Stomach (tissue), 9 donors: ENCODE measurements around the gene ANTXRL. TPM values are rescaled to one million over a fixed set of nuclear protein-coding genes. Genes with fewer than 3 reads are reported as not detected.
A peak's percentile ranks its signal among the peaks of the same experiment; 100 is the strongest.
"Not testable (repeated sequence)": the region's sequence is repeated elsewhere in the genome, so short reads cannot be mapped to it uniquely, and the experiment has no call there.

Experiments used
- DNase-seq, 2 donors: peaks; one replicate each; pipeline versions ENCODE4 v3.0.0 to v3.0.0-alpha.2; 2013 to 2019
- H3K27ac ChIP-seq, 5 donors: fragments of 200-600 bp in 4 of 5; sonication (generic) in 4 of 5; one replicate each; pipeline ENCODE4 v1.5.1; 2013 to 2019; ENCODE audit warnings: mild to moderate bottlenecking in 1 of 5, moderate library complexity in 1 of 5
- H3K27me3 ChIP-seq, 3 donors: fragments of 200-600 bp; sonication (generic); one replicate each; pipeline ENCODE4 v1.5.1; 2017 to 2019; ENCODE audit warnings: mixed run types in 1 of 3
- H3K36me3 ChIP-seq, 4 donors: fragments of 200-600 bp; sonication (generic); 1 replicate in 3 of 4; 2 replicates in 1 of 4; pipeline ENCODE4 v1.5.1; 2016 to 2019
- H3K4me1 ChIP-seq, 4 donors: fragments of 200-600 bp; sonication (generic); one replicate each; pipeline ENCODE4 v1.5.1; 2016 to 2019
- H3K4me3 ChIP-seq, 4 donors: fragments of 200-600 bp; sonication (generic) in 3 of 4; one replicate each; pipeline ENCODE4 v1.5.1; 2016 to 2019; ENCODE audit warnings: mild to moderate bottlenecking in 1 of 4
- H3K9me3 ChIP-seq, 4 donors: fragments of 200-600 bp; sonication (generic); one replicate each; pipeline ENCODE4 v1.5.1; 2016 to 2019
- EP300 ChIP-seq: sonication (generic); formaldehyde crosslinking; IDR thresholded peaks from one replicate; pipeline ENCODE4 v1.6.1; 2017; ENCODE audit warnings: antibody characterized with exemption
- POLR2A ChIP-seq, 4 donors: fragments of 450-650 bp; IDR thresholded peaks; one replicate each; pipeline ENCODE4 v1.6.1; 2016; ENCODE audit warnings: antibody characterized with exemption in 4 of 4, control low read depth in 2 of 4, mild to moderate bottlenecking in 1 of 4, moderate library complexity in 1 of 4
- POLR2AphosphoS5 ChIP-seq, 3 donors: sonication (generic); formaldehyde crosslinking; IDR thresholded peaks; one replicate each; pipeline ENCODE4 v1.6.1; 2016; ENCODE audit warnings: antibody characterized with exemption in 3 of 3
- WGBS, 5 donors: extraction: QIAGEN DNeasy Blood & Tissue Kit in 3 of 5; methylation state at CpG; one replicate each; pipeline versions ENCODE4 v1.1.5 to v1.1.7; 2013 to 2018; 5-methylcytosine and 5-hydroxymethylcytosine counted together
- intact Hi-C: fragments of 100-400 bp; cut with DNase I; formaldehyde crosslinking; loops from one replicate; pipeline ENCODE4 v1.15.1; 2023; ENCODE audit warnings: low total_unique reads
- polyA plus RNA-seq, 3 donors: library from polyadenylated mRNA; stranded (reverse); fragments of 200-250 nt; gene quantifications; one replicate each; pipeline ENCODE4 v1.2.3, GENCODE V29; 2013
- total RNA-seq, 5 donors: library from RNA; depleted of rRNA; stranded (reverse); fragments of >200 nt; gene quantifications; one replicate each; pipeline versions ENCODE4 v1.1.0 to v1.2.3, GENCODE V29; 2014 to 2016
- TF ChIP-seq, protein P1 (sequence below), 7 experiments: fragments of 450-650 bp in 4 of 7; fragments of 200-600 bp in 3 of 7; sonication (generic) in 3 of 7; IDR thresholded peaks; one replicate each; pipeline ENCODE4 v1.5.1; 2016 to 2019; ENCODE audit warnings: antibody characterized with exemption in 7 of 7, control low read depth in 2 of 7, mild to moderate bottlenecking in 1 of 7
- donor health status: healthy with polysubstance abuse.
- donor health status: Bipolar disorder and iron deficiency.
- donor health status: healthy.

The ANTXRL gene
- total and polyA plus RNA-seq, 8 donors: not detected

DNA sequence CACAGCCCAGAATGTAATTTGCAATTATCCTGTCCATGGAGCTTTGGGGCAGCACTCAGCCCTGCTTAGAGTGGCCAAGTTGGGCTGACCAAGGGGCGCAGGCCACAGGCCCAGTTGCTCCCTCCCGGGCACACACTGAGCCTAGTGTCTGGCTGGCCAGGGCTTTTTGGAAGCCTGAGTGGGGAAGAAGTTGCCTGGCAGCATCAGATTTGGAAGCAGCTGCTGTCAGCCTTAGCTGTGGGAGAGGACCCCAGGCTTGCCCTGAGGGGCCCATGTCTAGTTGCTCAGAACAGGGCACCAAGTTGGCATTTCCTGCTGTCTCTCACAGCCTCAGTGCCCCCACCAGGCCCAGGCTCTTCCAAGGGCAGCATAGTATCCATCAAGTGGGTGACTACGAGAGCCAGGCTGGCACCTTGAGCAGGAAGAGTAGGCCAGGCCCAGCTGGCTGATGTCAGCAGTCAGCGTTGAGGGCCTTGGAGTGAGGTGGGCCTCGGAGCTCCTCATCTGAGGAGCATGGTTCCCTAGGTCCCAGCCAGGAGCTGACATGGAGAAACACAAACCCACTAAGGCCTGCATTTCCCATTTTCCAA is 14.4 kb downstream of the ANTXRL start:
- WGBS, 5 donors: 95 to 100% (median 98%) methylated on average over 2 to 5 of the region's 5 CpGs
- Histone ChIP-seq H3K4me1 (no peaks in the 10 kb centered on the region), H3K36me3 (no peaks in the 10 kb centered on the region), H3K27ac (no peak overlapping the region), H3K9me3 (no peaks in the 10 kb centered on the region), H3K4me3 (no peak overlapping the region), H3K27me3 (no peaks in the 10 kb centered on the region)
- intact Hi-C loops: no loop called here
- TF ChIP-seq POLR2A (IDR thresholded peaks at IDR 0.05) (no peak), POLR2AphosphoS5 (IDR thresholded peaks at IDR 0.05) (no peak), EP300 (no peak)
- TF ChIP-seq, protein P1, sequence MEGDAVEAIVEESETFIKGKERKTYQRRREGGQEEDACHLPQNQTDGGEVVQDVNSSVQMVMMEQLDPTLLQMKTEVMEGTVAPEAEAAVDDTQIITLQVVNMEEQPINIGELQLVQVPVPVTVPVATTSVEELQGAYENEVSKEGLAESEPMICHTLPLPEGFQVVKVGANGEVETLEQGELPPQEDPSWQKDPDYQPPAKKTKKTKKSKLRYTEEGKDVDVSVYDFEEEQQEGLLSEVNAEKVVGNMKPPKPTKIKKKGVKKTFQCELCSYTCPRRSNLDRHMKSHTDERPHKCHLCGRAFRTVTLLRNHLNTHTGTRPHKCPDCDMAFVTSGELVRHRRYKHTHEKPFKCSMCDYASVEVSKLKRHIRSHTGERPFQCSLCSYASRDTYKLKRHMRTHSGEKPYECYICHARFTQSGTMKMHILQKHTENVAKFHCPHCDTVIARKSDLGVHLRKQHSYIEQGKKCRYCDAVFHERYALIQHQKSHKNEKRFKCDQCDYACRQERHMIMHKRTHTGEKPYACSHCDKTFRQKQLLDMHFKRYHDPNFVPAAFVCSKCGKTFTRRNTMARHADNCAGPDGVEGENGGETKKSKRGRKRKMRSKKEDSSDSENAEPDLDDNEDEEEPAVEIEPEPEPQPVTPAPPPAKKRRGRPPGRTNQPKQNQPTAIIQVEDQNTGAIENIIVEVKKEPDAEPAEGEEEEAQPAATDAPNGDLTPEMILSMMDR (IDR thresholded peaks at IDR 0.05): no peak
- no peak for DNase-seq

DNA sequence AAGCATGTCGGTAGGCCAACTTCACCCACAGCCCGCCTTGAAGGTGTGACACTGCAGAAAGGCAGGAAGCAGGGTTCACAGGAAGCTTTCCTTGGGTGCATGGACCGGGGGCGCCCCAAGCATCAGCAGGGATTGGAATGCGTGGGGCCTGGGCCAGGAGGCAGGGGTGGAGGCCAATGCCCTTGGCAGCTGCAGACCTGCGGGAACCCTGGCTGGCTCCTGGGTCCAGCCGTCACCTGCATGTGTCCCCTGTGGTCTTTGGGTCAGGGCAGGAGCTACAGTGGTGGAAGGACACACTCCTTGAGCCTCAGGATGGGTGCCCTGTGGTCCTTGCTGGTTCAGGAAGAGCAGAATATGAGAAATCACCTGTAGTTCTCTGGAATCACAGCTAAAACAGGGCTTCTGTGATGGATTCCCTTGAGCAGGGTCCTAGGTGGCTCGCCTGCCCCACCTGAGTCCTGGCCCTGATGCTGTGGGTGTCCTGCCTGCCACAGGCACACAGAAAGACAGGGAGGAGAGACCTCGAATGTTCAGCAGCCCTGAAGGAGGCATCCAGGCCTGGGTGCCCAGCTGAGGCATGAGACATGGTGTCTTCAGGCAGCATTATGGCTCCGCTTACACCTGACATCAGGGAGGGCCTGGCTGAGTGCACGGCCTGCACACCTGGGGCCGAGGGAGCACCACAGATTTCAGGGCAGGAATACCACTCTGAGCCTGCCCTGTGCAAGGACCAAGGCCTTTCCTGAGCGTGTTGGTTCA is 15.1 kb downstream of the ANTXRL start:
- Histone ChIP-seq H3K4me3 (no peak overlapping the region), H3K9me3 (no peaks in the 10 kb centered on the region), H3K27me3 (no peaks in the 10 kb centered on the region), H3K36me3 (no peaks in the 10 kb centered on the region), H3K27ac (no peak overlapping the region), H3K4me1 (no peaks in the 10 kb centered on the region)
- intact Hi-C loops: no loop called here
- 84 to 94% (median 89%) methylated on average over 8 to 13 of the region's 13 CpGs for WGBS, 5 donors
- peak in 1 of 2 donors; percentile 16 for DNase-seq
- TF ChIP-seq EP300 (no peak), POLR2AphosphoS5 (IDR thresholded peaks at IDR 0.05) (no peak), POLR2A (IDR thresholded peaks at IDR 0.05) (no peak)
- TF ChIP-seq, protein P1 (IDR thresholded peaks at IDR 0.05): no peak

GRCh38 chr10:46302765-46303352 is 16.1 kb downstream of the ANTXRL start:
- H3K36me3 ChIP-seq, H3K27ac ChIP-seq, H3K27me3 ChIP-seq, H3K4me1 ChIP-seq, H3K4me3 ChIP-seq, intact Hi-C loops, H3K9me3 ChIP-seq: not testable (repeated sequence)
- 79 to 90% (median 87%) methylated on average over 4 to 5 of the region's 5 CpGs for WGBS, 5 donors
- DNase-seq: peak in 1 of 2 donors; percentile 22

DNA sequence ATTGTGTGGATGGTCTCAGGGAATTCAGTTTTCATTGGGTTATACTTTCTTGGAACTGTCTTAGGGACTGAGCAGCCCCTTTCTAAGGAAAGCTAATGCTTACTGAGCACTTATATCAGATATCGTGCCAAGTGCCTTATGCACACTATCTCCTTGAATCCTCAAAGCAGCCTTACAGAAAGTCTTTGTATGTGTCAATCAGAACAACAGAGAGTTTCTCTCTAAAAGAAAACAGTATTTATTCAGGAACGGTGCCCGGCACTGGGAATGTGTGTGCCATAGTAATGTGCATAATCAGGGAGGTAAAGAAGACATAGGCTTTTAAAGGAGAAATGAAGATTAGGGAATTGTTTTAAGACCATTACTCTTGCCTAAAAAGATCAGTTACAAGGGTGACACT is 17.3 kb downstream of the ANTXRL start:
- no peaks in the 10 kb centered on the region for H3K4me1 ChIP-seq
- H3K27ac ChIP-seq: no peak overlapping the region
- H3K36me3 ChIP-seq: no peaks in the 10 kb centered on the region
- TF ChIP-seq POLR2AphosphoS5 (IDR thresholded peaks at IDR 0.05) (no peak), POLR2A (IDR thresholded peaks at IDR 0.05) (no peak), EP300 (no peak)
- DNase-seq: peak in 1 of 2 donors; percentile 43
- H3K4me3 ChIP-seq: no peak overlapping the region
- WGBS, 5 donors: 30 to 60% (median 52%) methylated on average over 3 of the region's 3 CpGs
- no peaks in the 10 kb centered on the region for H3K9me3 ChIP-seq
- H3K27me3 ChIP-seq: no peaks in the 10 kb centered on the region
- intact Hi-C loops: no loop called here

DNA sequence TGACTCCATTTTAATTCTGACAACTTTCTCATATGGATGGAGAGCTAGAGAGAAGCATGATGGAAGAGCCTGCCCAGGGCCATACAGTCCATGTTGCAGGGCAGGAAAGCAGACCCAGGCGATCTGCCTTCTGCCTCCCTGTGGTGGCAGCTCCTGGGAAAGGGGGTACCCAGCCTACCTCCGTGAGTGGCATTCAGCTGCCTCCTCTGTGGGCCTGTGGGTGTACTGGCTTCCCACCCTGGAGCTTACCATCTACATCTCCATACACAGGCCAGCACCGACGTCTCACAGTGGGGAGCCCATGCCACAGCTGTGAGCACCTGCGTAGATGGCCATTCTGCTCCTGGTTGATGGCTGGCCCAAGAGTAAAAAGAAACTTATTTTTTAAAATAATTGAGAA is 17.9 kb downstream of the ANTXRL start:
- DNase-seq, intact Hi-C loops, H3K4me1 ChIP-seq, H3K9me3 ChIP-seq, H3K36me3 ChIP-seq, H3K27me3 ChIP-seq, H3K4me3 ChIP-seq, H3K27ac ChIP-seq: not testable (repeated sequence)
- 84 to 95% (median 90%) methylated on average over 5 of the region's 5 CpGs for WGBS, 5 donors
